ENCODE data around the gene LMF1. TPM values are rescaled to one million over a fixed set of nuclear protein-coding genes. Genes with fewer than 3 reads are reported as not detected.

LMF1 gene
- total RNA-seq, 2 donors from 2014 or later, result 15.8 to 20.1 TPM

DNA sequence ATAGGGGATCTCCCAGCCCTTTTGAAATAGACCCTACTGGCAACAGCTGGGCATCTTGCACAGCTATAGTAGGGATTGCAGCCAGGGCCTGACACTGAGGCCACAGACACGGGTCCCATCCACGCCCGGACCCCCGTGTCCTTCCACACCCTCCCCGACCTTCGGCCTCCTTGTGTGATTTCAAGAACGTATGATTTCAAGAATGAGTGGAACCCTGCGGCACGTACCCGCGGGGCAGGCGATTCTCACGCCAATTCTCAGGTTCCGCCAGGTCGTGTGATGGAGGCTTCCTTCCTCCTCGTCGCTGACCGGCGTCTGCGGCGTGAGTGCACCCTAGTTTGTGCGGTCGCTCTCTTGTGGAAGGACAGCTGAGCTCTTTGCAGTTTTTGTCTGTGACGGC is 114.0 kb downstream of the LMF1 start:
- intact Hi-C loops (cut with DNase I), result no loop called here
- ATAC-seq (no peak), DNase-seq (no peak)
- H3K27ac ChIP-seq, result no peak overlapping the region
- no peak overlapping the region for H3K4me3 ChIP-seq
- no peaks in the 10 kb centered on the region for H3K36me3 ChIP-seq (replicated peaks in 1 of 2; ENCODE audit: insufficient read depth in 1 of 2, low read depth in 2 of 2)
- no peak for TF ChIP-seq POLR2A (IDR thresholded peaks at IDR 0.05)
- TF ChIP-seq, protein P1, sequence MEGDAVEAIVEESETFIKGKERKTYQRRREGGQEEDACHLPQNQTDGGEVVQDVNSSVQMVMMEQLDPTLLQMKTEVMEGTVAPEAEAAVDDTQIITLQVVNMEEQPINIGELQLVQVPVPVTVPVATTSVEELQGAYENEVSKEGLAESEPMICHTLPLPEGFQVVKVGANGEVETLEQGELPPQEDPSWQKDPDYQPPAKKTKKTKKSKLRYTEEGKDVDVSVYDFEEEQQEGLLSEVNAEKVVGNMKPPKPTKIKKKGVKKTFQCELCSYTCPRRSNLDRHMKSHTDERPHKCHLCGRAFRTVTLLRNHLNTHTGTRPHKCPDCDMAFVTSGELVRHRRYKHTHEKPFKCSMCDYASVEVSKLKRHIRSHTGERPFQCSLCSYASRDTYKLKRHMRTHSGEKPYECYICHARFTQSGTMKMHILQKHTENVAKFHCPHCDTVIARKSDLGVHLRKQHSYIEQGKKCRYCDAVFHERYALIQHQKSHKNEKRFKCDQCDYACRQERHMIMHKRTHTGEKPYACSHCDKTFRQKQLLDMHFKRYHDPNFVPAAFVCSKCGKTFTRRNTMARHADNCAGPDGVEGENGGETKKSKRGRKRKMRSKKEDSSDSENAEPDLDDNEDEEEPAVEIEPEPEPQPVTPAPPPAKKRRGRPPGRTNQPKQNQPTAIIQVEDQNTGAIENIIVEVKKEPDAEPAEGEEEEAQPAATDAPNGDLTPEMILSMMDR (IDR thresholded peaks at IDR 0.05), result no peak
- H3K9me3 ChIP-seq, result no peaks in the 10 kb centered on the region
- WGBS, 2 donors, result 92 to 99% methylated on average over 17 to 21 of the region's 24 CpGs
- no peaks in the 10 kb centered on the region for H3K4me1 ChIP-seq
- H3K27me3 ChIP-seq, result no peaks in the 10 kb centered on the region

DNA sequence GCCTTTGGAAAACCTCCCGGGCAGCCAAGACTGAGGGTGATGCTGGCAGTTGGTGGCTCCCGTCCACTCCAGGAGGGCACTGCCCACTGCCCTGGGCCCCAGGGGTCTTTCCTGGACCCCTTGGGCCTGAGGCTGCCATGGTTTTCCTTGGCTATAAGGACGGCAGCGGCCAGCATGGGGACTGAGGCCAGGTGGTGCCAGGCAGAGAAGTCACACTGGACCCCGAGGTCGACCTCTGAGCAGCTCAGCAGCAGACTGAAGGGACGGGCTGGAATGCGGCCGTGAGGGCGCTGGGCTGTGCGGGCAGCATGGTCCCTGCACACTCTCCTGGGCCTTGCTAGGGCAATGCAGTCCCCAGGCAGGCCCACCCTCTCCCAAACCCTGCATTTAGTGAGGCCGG is 114.7 kb downstream of the LMF1 start:
- TF ChIP-seq, protein P1 (IDR thresholded peaks at IDR 0.05), result no peak
- no peak for TF ChIP-seq POLR2A (IDR thresholded peaks at IDR 0.05)
- Histone ChIP-seq H3K27ac (no peak overlapping the region), H3K9me3 (no peaks in the 10 kb centered on the region), H3K4me1 (no peaks in the 10 kb centered on the region), H3K27me3 (no peaks in the 10 kb centered on the region), H3K36me3 (replicated peaks in 1 of 2; ENCODE audit: insufficient read depth in 1 of 2, low read depth in 2 of 2) (no peaks in the 10 kb centered on the region), H3K4me3 (no peak overlapping the region)
- intact Hi-C loops (cut with DNase I), result no loop called here
- 94 to 100% methylated on average over 1 to 12 of the region's 12 CpGs for WGBS, 2 donors
- no peak for DNase-seq
- ATAC-seq, result no peak

DNA sequence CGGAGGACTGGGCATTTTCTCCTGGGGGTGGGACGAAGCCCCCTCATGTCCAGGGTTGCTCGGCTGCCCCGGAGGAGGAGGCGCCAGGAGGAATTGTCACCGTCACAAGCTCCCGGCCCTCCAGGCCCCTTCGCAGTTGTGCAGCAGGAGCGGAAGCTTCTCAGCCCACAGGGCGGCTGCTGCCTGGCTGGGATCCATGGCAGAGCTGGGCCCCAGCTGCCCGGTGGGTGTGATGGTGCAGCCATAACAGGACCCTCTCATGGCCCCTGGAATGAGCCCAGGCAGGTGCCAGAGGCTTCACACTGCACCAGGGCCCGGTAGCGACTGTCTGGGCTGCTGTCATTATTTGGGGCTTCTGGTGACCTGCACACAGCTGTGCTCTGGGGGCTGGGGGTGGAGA is 115.3 kb downstream of the LMF1 start:
- ATAC-seq (no peak), DNase-seq (no peak)
- 91% methylated on average over 8 of the region's 13 CpGs; no CpG with 5 or more reads in 1 of the 2 donors for WGBS, 2 donors
- intact Hi-C loops (cut with DNase I), result no loop called here
- H3K27me3 ChIP-seq, result no peaks in the 10 kb centered on the region
- TF ChIP-seq POLR2A (IDR thresholded peaks at IDR 0.05), result no peak
- TF ChIP-seq, protein P1 (IDR thresholded peaks at IDR 0.05), result no peak
- H3K9me3 ChIP-seq, result no peaks in the 10 kb centered on the region
- no peaks in the 10 kb centered on the region for H3K4me1 ChIP-seq
- H3K27ac ChIP-seq, result no peak overlapping the region
- H3K36me3 ChIP-seq (replicated peaks in 1 of 2; ENCODE audit: insufficient read depth in 1 of 2, low read depth in 2 of 2), result no peaks in the 10 kb centered on the region
- no peak overlapping the region for H3K4me3 ChIP-seq

DNA sequence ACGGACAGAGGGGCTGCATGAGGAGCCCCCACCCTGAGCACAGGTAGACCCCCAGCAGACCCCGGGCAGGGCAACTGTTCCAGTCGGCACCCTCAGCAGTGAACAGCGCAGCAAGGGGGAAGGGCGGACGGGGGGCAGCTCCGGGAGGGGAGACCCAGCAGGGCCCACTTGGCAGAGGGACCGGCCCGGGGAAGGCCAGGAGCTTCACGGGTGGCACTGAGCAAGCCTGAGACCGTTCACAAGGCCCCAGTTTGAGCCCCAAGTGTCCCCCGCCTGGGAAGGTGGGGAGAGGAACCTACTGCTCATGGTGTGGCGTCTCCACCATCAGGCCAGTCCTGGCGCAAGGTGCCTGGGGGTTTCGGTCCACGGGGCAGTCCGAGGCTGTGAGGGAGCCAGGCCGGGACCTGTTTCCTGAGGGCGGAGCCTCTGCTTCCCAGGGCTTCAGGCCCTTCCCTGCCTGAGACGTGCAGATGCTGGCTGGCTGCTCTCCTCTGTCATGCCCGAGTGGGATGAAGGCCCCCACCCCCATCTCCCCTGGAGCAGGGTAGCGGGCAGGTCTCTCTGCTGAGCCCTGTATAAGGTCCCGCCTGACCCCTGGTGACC is 115.9 kb downstream of the LMF1 start:
- H3K4me3 ChIP-seq, result no peak overlapping the region
- TF ChIP-seq, protein P1 (IDR thresholded peaks at IDR 0.05), result no peak
- TF ChIP-seq POLR2A (IDR thresholded peaks at IDR 0.05), result no peak
- H3K27me3 ChIP-seq, result no peaks in the 10 kb centered on the region
- H3K9me3 ChIP-seq, result no peaks in the 10 kb centered on the region
- intact Hi-C loops (cut with DNase I), result no loop called here
- no peak for ATAC-seq
- 87 to 90% methylated on average over 12 to 13 of the region's 23 CpGs for WGBS, 2 donors
- no peaks in the 10 kb centered on the region for H3K4me1 ChIP-seq
- DNase-seq, result no peak
- no peaks in the 10 kb centered on the region for H3K36me3 ChIP-seq (replicated peaks in 1 of 2; ENCODE audit: insufficient read depth in 1 of 2, low read depth in 2 of 2)
- no peak overlapping the region for H3K27ac ChIP-seq
